Esophagus squamous epithelium (tissue), 4 donors: Measurements from ENCODE around the gene SLC20A1.

Experiments used
- POLR2A ChIP-seq, 4 donors: fragments of 450-650 bp; IDR thresholded peaks; one replicate each; pipeline ENCODE4 v1.6.1; 2017; ENCODE audit warnings: antibody characterized with exemption in 4 of 4, mild to moderate bottlenecking in 4 of 4, moderate library complexity in 3 of 4
- TF ChIP-seq, protein P1 (sequence below), 6 experiments: fragments of 450-650 bp in 4 of 6; fragments of 200-600 bp in 2 of 6; sonication (generic) in 2 of 6; IDR thresholded peaks; one replicate each; pipeline ENCODE4 v1.5.1; 2016 to 2019; ENCODE audit warnings: antibody characterized with exemption in 6 of 6, mild to moderate bottlenecking in 4 of 6, moderate library complexity in 4 of 6

DNA sequence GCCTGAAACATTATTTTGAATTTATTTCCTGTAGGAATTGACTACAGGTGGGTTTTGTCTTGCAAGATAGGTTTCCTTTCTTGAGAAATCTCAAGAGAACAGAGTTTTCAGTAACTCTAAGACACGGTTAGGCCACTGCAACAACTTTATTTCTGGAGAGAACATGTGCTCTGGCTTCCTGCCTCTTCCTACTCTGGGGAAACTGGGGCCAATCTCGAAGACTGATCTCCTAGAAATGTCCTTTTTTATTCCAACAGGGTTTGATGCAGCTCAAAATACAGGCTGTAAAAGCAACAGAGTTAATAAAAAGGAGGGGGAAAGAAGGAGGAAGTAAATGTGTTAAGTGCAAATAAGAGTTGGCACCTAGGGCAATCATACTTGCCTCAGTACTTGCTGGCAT lies 4.0 kb upstream of the SLC20A1 start:
- TF ChIP-seq, protein P1, sequence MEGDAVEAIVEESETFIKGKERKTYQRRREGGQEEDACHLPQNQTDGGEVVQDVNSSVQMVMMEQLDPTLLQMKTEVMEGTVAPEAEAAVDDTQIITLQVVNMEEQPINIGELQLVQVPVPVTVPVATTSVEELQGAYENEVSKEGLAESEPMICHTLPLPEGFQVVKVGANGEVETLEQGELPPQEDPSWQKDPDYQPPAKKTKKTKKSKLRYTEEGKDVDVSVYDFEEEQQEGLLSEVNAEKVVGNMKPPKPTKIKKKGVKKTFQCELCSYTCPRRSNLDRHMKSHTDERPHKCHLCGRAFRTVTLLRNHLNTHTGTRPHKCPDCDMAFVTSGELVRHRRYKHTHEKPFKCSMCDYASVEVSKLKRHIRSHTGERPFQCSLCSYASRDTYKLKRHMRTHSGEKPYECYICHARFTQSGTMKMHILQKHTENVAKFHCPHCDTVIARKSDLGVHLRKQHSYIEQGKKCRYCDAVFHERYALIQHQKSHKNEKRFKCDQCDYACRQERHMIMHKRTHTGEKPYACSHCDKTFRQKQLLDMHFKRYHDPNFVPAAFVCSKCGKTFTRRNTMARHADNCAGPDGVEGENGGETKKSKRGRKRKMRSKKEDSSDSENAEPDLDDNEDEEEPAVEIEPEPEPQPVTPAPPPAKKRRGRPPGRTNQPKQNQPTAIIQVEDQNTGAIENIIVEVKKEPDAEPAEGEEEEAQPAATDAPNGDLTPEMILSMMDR (IDR thresholded peaks at IDR 0.05) = no peak
- no peak for TF ChIP-seq POLR2A (IDR thresholded peaks at IDR 0.05)
